CD4-positive, alpha-beta T cell treated with Interleukin-15 for 4 hours (primary cell): Measurements from ENCODE around the gene CALHM4.

Source experiments
- DNase-seq: peaks from one replicate; pipeline ENCODE4 v3.0.0-alpha.2; 2020; ENCODE audit warnings: low spot score

Gene CALHM4

GRCh38 chr6:116542426-116542825 is 11.1 kb upstream of the CALHM4 start:
- DNase-seq, result no peak

GRCh38 chr6:116543149-116543548 is 10.4 kb upstream of the CALHM4 start:
- DNase-seq, result no peak

- DNase-seq, result no peak
Observed at GRCh38 chr6:116545651-116546050, 7.9 kb upstream of the CALHM4 start, which contains the start of gene TRAPPC3L. Gene TRAPPC3L, minus strand, starts transcription at chr6:116545684. Its CDS starts 170 bp downstream, at chr6:116545514.

- DNase-seq, result no peak
Observed at GRCh38 chr6:116547358-116547757, 6.2 kb upstream of the CALHM4 start.

- DNase-seq, result no peak
Observed at GRCh38 chr6:116550796-116551195, 2.8 kb upstream of the CALHM4 start.

- no peak for DNase-seq
Observed at GRCh38 chr6:116556065-116556464, 2.5 kb downstream of the CALHM4 start.

DNA sequence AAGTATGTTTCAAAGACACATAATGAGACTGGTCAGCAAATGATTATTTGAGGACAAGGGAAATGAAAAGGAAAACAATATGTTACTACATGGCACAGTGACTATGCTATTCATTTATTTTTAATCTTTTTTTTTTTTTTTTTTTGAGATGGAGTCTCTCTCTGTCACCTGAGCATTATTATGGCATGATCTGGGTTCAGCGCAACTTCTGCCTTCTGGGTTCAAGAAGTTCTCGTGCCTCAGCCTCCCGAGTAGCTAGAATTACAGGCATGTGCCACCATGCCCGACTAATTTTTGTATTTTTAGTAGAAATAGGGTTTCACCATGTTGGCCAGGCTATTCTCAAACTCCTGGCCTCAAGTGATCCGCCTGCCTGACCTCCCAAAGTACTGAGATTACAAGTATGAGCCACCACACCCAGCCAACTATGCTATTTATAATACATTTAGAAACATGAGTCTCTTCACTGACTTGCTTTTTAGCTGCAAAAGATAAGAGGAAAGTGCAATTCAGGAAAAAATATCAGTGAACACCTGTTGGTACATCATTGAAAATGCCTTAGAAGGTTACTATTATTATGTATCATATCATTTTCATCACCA is 3.4 kb downstream of the CALHM4 start:
- no peak for DNase-seq

GRCh38 chr6:116557893-116558292 is 4.3 kb downstream of the CALHM4 start:
- DNase-seq, result no peak

DNA sequence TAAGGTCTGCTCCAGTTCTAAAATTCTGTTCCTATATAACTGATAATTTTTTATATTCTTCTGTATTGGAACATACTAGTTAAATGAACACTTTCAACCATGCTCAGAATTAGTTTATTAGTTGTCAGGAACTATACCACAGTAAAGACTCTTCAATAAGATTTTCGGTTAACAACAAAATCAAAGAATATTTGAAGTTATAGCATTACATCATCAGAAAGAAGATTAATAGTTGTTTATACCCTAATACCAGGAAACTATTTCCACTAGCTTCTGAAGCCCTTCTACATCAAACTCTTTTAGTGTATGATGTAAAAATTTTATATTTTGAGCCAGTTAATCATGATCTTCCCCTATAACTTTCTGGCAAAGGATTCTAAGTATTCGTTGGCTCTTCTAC is 6.6 kb downstream of the CALHM4 start:
- DNase-seq, result no peak

GRCh38 chr6:116561377-116562018 is 7.9 kb downstream of the CALHM4 start:
- DNase-seq, result peak; percentile 76

DNA sequence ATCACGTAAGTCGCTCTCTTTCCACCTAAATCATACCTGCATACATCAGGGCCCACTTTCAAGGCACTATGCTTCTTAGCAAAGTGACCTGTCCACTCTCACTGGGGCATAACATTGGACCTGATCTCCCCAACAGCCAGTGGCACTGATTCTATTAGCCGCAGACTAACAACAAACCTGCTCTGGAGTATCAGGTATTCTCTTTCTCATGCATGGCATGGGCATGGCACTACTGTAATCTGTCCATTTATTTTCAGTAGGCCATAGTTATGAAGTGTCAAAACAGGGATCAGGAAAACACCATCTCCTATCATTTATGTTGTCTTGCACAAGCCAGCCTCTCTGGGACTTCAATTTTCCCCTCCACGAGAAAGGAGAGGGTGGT is 8.5 kb downstream of the CALHM4 start:
- no peak for DNase-seq

DNA sequence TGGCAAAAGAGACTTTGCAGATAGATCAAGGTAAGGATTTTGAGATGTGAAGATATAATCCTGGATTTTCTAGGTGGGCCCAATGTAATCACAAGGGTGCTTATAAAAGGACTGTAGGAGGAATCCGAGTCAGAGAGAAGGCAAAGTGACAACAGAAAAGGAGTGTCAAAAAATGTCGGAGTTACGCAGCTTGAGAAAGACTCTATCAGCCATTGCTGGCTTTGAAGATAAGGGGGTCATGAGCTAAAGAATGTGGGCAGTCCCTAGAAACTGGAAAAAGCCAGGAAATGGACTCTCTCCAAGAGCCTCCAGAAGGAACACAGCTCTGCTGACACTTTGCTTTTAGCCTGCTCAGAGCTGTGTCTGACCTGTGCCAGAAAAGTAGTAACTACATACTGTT is 9.1 kb downstream of the CALHM4 start:
- no peak for DNase-seq

- no peak for DNase-seq
Observed at GRCh38 chr6:116563830-116564229, 10.3 kb downstream of the CALHM4 start.

DNA sequence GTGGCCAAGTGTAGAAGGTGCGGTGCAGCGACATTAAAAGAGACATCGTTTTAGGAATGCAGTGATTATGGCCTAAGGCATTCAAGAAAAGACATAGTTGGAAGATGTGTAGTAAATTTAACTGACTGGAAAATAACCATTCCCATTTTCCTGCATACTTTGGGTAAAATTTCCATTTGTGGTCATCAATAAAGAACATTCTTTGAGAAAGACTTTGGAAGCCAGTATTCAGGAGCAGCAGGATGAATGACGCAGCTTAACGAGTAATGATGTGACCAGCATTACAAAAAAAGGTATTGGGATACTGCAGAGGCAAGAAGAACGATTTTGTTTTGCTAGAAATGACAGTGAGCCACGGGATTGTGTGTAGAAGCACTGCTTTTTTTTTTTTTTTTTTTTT is 10.8 kb downstream of the CALHM4 start:
- DNase-seq, result no peak

DNA sequence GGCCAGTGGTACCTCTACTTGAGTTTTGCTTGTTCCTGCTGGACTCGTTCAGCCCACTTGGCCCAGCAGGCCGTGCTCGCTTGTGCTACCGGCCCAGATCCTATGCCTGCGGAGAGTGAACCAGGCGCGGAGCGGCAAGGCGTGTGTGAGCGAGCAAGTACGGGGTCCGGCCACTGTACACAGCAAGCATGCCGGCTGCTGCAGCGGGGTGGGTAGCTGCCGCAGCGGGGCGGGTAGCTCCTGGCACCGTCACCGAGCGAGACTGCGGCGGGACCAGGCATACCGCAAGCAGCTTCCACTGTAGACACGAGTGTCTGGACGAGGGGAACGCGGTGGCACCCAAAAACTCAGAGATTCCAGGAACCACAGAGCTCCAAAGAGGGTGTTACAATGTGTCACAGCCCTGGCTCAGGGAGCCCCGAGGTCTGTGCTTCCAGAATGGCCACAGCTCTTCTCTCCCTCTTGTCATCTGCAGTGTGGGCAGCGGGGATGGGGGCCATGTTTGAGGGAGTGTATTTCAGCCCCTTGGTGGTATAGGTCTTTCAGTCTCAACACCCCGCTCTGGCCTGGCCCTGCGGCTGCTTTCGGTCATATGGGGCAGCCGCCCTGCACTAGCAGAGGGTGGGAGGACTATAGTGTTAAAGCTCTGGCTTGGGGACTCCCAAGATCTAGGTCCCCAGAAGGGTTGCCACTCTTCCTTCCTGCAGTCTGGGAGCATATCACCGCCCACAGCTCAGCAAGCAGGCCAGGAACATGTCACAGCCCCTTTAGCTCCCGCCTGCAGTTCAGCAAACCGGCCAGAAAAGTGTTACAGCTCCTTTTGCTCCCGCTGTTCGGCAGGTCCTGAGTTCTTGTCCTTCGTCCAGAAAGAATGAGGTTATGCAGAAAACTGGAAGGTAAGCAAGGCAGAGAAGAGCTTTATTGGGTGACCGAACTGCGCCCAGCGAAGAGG is 11.6 kb downstream of the CALHM4 start:
- DNase-seq, result no peak

GRCh38 chr6:116568111-116568510 is 14.6 kb downstream of the CALHM4 start:
- no peak for DNase-seq

DNA sequence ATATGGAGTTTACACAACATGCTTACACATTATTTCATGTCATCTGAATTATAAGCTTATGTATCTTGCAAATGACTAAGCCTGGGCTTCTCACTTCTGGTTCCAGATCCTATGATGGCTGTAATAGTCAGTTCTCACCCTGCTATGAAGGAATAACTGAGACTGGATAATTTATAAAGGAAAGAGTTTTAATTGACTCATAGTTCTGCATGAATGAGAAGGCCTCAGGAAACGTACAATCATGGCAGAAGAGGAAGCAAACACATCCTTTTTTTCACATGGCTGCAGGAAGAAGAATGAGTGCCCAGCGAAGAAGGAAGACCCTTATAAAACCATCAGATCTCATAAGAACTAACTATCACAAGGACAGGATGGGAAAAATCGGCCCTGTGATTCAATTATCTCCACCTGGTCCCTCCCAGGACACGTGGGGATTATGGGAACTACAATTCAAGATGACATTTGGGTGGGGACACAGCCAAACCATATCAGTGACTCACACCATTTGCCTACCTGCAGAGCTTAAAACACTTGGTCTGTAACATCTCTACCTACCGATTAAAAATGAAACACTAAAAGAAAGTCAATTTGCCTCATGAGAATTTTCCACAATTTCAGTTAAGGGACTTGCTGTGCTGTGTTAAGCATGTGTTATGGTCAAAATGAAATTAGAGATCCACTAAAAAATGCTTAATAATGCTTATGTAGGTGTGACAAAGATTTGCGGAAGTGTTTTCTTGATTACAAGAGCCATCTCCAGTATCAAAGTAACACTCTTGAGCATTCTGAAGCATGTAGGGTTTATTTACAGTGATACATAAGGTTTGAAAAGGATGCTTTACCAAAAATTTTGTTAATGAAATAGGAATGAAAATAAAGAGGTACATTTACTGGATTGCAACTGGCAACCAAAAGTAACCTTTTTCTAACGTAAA is 15.5 kb downstream of the CALHM4 start:
- no peak for DNase-seq

GRCh38 chr6:116570856-116571682 is 17.5 kb downstream of the CALHM4 start, which contains the start of gene RWDD1:
Gene RWDD1, plus strand, starts transcription at chr6:116571504. Its CDS starts 79 bp downstream, at chr6:116571583.
- peak; percentile 99 for DNase-seq

GRCh38 chr6:116571683-116572000 is 18.1 kb downstream of the CALHM4 start:
- no peak for DNase-seq

DNA sequence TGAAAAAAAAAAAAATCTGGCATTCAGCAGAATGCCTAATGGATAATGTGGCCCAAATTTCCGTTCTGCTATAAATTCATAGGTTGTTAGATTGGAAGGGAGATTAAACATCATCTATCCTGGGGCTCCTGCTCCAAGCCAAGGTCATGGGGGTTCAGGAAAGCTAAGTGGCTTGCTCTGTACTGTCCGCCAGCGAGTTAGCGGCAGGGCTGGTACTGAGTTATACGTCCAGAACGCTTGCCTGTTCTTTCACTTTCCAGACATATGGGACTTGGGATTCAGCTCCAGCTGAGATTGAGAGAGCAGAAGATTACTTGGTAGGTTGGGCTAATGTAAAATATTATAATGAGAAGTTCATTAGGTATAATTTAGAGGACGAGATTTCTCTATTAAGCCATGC is 18.6 kb downstream of the CALHM4 start:
- DNase-seq, result no peak

DNA sequence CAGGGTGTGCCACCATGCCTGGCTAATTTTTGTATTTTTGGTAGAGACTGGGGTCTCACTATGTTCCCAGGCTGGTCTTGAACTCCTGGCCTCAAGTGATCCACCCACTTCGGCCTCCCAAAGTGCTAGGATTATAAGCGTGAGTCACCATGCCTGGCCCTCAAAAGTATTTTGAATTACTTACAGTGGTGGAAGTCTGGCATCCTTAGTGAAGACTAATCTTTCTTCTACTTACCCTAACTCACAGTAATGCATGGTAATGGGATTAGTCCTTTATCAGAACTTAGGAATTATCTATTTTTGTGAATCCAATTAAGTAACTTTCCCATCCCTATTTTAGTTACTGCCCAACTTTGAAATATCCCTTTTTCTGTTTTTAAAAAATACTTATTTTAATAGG is 21.7 kb downstream of the CALHM4 start:
- DNase-seq, result no peak
